T-helper 2 cell treated with Interferon-gamma antibody and Interleukin-4, amounts not matched to agents 100 ng/mL and 5 ng/mL, for 36 hours (primary cell): ENCODE data around the gene NRIP3. TPM values are rescaled to one million over a fixed set of nuclear protein-coding genes. Genes with fewer than 3 reads are reported as not detected.

Experiments
- intact Hi-C: fragments of 100-400 bp; cut with micrococcal nuclease; formaldehyde crosslinking; loops from one replicate; pipeline ENCODE4 v1.15.1; 2023
- total RNA-seq: library from RNA; stranded (reverse); gene quantifications from 2 replicates; pipeline ENCODE4 v1.2.3, GENCODE V29; 2022

NRIP3 gene
- 5.0 and 5.3 TPM in 2 replicates for total RNA-seq

DNA sequence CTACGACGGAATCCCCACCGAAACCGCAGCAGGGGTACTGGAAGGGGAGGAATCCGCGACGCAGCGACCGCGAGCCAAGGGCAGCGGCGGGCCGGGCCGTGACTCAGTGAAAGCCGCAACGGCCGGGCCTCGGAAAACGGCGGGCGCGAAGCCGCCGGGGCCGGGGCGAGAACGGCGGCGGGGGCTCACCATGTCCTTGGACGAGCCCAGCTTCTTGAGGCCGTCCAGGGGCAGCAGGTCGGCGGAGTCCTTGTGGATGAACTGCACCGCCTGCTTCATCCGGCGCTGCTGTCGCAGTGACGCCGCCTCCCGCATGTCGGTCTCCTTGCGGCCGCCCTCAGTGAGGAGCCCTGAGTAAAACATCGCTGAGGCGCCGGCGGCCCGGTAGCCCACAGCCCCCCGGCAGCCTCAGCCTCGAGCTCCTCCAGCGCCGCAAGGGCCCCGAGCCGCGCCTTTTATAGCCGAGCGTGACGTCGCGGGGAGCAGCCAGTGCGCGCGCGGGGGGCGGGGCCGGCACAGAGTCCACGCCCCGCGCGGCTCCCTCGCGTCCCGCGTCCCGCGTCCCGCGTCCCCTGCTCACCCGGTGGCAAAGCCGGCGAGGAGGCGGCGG lies at the start of gene NRIP3:
TSS of gene NRIP3 (minus strand) at position 429 of the 610 bp plus-strand sequence. CDS start at position 363, 66 bp downstream.
- intact Hi-C loops: loop anchor here (1.0 to 5.0 kb wide), 5 partner anchors 17 to 316 kb away; partner anchors contain the start of genes AKIP1 and TMEM9B

DNA sequence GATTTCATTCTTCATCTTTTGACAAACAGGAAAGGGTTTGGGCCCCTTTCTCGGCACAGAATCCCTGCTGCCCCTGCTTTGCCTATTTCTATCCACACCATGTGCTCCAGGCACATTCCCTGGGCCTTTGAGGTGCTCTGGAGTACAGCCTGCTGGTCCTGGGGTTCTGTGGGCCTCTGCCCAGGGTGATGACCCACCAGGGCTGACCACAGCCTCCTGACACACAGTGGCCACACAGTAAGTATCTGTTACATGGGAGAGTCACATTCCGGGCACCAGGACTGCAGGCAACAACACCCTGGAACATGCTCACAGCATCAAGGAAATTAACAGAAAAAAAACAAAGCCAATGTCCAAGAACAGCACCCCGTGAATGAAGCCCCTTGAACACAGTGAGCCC lies 48.5 kb upstream of the NRIP3 start:
- intact Hi-C loops: no loop called here

DNA sequence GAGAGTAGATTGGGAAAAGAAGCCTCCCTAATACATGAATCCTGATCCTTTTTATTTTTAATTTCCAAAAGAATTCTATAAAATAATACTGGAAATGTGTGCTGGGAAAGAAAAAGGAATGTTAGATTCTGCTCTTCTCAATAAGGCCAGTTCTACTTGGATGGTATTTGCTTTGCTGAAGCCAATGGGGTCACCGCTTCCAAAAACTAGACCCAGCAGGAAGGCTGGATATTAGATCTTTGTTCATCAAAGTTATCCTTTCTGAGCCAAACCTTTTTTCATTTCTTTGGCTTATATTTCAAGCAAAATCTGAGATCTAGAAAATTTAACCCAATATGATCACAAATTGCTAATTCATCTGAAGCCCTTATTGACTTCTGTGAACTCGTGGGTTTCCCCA lies 46.2 kb upstream of the NRIP3 start:
- intact Hi-C loops: no loop called here

DNA sequence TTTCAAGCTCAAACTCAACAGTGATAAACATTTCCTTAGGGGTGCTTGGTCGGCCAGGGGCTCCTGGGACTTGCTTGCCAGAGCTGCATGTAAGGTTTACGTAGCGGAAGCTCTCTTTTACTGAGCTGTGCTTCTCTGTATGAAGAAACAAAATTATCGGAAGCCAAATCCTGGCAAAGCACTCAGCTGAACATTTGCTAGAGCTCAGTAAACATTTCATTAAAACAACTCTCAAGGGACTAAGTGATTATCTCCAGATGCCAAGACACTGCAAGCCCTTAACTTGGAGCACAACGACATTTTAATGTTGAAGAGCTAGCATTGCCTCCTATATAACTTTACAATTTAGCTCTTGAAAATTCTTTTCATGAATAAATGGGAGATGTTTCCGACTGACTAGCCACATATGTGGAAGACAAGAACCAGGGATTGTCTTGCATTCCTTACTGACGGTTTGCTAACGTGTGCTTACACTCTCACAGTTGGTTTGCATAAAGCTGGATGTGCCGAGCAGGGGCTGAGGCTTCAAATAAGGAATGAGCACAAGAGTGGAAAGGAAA lies 44.2 kb upstream of the NRIP3 start:
- intact Hi-C loops: no loop called here

DNA sequence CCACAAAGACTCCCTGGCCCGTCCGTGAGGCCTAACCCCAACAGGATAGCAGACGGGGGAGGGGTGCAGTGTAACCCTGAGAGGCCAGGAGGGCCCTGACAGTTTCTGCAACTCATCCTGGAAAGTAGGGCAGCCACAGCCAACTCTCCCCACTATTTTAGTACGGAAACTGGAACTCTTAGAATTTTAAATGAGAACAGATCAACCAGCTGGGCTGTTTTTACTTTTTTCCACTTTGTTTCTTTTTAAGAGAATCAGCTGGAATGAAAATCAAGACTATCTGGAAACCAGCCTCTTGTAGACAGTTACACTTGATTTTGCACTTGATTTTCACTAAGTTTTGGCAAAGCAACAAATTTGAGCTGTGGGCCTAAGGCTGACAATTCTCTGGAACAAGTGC lies 42.7 kb upstream of the NRIP3 start:
- intact Hi-C loops: no loop called here

DNA sequence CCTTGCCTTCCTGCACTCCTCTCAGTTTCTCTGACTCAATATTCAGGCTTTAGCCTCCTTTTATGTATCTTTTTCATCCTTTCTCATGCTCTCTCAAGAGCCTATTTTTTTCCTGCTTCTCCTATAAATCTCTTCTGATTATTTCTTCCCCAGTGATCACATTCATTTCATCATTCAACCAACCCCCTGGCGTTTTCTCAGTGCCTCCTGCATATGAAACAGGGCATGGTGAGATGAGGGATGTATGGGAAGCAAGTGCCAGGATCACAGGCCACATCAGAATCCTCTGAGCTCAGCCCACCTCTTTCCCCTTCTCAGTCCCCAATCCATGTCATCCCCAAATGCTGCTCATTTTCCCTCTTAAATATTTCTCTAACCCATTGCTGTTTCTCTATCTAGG lies 38.7 kb upstream of the NRIP3 start:
- intact Hi-C loops: no loop called here

DNA sequence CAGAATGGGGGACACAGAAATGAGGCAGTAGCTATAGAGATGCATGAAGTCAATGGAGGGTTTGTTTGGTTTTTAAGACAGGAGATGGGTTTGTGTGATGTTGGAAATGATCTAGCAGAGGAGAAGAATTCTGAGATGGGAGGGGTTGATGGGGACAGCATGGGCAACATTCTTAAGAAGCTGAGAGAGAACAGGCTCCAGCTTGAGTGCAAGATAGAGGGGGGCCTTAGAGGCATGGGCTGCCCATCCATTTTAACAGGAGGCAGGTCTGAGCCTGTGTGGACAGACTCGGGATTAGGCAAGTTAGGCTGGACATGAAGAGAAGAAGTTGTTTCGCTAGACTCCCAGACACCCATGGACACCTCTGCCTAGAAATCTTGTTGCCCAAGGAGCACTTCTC lies 37.9 kb upstream of the NRIP3 start:
- intact Hi-C loops: no loop called here

DNA sequence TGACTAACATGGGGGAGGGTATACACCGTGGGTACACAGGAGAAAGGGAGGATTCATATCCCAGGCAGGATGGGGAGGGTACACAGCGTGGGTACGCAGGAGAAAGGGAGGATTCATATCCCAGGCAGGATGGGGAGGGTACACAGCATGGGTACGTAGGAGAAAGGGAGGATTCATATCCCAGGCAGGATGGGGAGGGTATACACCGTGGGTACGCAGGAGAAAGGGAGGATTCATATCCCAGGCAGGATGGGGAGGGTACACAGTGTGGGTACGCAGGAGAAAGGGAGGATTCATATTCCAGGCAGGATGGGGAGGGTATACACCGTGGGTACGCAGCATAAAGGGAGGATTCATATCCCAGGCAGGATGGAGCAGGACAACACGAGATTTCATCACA lies 36.6 kb upstream of the NRIP3 start:
- intact Hi-C loops: no loop called here

DNA sequence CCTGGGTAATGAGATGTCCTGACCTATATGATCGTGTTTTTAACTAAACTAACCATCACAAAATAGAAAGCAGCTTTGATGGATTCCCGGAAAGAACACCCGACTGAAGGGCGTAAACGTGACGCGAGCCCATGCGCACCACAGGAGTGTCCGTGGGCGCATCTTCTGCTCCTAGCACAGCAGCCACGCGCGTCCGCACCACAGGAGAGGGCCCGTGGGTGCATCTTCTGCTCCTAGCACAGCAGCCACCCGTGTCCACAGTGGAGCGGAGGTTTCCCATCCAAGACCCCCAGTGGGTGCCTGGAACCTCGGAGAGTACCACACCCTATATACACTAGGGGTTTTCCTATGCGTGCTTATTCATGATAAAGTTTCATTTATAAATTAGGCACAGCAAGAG lies 36.1 kb upstream of the NRIP3 start:
- intact Hi-C loops: no loop called here

DNA sequence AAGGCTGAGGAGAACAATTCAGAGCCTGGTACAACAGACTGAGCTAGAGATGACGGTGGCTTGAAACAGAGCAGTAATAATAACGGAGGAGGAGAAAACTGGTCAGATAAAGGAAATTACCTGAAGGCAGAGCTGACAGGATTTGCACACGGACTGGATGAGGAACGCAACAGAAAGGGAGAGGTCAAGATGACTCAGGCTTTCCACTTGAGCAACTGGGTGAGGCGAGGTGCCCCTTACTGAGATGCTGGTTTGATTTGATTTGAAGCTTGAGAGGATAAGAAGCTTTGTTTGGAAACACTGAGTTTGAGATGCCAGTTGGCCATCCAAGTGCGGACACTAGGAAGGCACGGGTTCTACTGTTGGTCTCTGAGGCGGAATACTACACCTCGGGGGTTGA lies 35.4 kb upstream of the NRIP3 start:
- intact Hi-C loops: no loop called here

DNA sequence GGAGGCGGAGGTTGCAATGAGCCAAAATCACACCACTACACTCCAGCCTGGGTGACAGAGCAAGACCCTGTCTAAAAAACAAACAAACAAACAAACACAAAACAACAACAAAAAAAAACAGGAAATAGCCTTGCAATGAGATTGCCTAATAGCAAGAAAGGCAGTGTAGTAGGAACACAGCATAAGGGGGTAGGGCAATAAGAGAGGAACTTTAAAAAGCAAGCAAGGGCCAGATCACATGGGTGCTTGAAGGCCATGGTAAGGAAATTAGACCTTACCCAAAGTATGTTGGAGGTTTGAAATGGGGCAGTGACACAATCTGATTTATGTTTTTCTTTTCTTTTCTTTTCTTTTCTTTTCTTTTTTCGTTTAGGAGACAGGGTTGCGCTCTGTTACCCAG lies 34.7 kb upstream of the NRIP3 start:
- intact Hi-C loops: no loop called here

DNA sequence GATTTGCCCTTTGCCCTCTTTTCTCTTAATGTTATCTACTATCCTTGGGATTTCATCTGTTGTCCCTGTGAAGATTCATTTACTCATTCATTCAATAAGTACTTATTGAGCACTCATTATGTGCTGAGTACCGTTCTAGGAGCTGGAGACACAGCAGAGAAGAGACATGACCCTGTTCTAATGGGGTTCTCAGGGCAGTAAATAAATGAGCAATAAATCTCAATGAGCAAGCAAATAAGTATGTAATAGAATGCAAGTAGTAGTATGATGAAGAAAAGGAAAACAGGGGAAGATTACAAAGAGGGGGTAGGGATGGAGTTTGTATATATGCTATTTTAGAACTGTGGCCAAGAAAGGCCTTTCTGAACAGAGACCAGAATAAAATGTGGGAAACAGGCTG lies 34.2 kb upstream of the NRIP3 start:
- intact Hi-C loops: no loop called here

DNA sequence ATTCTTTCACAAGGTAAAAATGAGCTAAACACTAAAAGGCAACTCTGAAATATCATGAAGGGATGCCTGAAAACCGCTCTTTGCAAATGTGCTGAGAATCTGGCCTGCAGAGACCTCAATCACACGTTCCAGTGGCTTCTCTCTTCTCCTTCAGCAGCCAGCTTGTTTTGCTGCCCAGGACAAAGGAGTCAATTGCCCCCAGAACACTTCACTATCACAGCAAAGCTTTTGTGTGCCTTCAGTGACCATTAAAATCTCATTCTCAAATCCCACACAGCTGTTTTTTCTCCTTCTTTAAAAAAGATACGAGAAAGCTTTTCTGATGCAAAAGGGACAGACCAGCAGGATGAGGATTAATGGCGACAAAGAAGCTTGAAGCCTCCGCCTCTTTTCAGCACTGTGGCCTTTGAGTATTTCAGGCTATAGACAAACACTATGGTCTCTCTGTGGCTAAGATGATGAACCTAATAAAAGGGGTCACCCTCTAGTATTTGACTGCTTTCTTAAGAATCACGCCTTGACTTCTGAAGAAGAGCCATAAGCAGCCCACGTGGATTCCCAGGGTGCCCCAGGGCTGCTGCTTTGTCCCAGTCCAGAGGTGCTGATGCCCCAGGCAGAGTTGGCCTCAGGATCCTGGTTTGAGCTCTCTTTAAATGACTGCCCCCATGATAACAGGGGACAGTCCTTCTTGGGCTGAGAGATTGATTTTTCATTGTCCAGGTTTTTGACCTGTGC lies 33.4 kb upstream of the NRIP3 start:
- intact Hi-C loops: no loop called here

DNA sequence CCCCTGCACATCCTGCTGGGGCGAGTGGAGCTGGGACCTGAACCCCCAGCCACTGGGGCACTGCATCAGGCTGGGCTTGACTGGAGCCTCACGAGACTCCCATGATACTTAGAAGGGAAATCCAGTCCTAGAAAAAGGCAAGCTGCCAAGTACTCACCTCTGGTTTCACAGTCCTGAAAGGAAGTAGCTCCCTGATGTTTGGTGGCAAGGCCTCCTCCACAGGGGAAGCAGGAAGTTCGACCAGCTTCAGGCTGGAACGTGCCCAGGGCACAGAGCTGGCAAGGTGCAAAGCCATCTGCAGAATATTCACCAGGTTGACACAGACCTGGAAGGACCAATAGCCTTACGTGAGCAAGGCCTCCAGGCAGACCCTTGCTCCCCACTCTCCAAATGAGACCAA lies 26.8 kb upstream of the NRIP3 start:
- intact Hi-C loops: no loop called here

DNA sequence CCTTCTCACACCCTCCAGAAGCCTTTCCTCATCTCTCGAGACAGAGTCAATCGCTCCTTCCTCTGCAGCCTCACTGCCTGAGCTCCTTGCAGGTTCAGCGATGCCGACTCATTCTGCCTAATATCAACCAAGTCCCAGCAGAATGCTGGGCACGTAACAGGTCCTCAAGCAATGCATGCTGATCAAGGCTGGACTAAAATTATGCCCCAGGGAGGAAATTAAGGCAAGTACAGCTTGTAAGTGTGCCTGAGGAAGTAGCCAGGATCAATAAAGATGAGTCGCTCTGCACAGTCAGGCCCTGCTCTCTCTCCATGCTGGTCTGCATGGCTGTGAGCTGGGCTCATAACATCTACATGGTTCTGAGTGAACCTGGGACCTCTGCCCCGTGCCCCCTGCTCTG lies 25.6 kb upstream of the NRIP3 start:
- intact Hi-C loops: no loop called here

DNA sequence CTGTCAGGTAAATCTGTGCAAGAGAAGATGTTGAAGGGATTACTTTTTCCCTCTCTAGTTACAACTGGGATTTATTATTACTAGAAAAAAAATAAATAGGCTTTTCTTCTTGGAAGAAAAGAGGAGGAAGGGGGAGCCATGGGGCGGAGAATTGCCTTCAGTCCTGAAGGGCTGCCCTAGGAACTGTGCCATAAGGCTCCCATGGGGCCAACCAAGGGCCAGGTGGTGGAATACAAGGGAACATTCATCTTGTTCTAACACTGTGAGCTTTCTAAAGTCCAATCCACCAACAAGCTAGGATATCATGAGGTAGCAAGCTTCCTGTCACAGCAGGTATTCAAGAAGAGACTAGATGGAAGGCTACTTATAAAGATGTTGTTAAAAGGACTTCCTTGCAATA lies 24.8 kb upstream of the NRIP3 start:
- intact Hi-C loops: no loop called here

DNA sequence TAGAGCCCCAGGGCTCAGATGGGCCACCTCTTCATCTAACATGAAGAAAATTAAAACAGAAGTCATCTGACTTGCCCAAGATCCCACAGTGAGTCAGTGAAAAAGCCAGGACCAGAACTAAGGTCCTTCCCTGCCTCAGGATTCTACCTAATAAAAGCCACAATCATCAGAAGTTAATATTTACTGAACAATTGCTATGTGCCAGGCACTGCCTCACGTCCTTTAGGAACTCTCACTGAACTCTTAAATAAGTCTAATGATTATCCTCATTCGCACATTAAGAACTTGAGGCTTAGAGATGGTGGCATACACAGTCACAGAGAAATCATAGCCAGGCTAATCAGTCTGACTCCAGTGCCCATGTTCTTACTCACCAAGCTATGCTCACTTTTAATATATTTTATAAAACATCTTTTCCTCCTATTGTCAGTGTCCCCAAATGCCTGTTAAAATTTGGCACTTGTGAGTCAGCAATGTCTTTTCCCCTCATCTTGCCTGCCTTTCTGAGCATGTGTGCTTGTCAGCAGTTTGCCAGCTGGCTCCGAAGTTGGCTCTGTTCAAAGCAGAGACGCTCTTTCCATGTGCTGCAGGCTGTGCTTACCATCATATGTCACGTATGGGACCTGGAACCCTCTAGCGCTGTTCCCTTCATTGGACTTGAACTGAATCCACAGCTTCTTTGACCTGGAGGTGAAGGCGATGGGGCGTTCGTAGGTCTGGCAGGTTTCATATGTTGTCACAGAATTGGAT lies 21.5 kb upstream of the NRIP3 start:
- intact Hi-C loops: no loop called here

DNA sequence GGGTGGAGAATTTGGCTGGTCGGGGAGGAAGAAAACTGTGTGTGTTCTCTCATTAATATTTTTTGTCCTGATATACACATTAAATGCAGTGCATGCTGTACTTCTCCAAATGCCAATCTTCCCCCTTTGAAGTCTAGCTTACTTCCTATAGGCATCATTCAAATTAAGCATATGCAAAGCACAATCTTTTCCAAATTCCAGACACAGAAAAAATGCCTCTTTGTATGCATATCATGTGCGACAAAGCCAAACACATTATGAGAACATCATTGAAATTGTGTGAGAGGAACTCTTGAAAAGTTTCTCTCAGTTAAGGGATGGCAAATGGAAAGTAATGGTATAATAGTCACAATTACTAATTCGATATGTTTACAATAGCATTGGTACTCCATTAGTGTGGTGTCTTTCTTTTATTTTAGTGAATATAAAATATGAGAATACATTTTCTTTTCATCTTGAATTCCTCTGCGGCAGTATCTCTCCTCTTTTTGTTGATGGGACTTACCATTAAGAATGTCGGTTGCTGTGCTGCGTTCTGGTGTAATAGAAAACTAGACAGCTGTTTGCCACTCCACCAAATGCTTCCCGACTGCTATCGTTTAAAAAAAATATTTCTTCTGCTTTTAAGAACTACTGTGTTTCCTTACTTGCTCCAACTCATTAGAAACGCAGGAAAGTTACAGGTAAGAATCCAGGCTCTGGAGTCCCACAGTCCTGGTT lies 19.3 kb upstream of the NRIP3 start:
- intact Hi-C loops: no loop called here

DNA sequence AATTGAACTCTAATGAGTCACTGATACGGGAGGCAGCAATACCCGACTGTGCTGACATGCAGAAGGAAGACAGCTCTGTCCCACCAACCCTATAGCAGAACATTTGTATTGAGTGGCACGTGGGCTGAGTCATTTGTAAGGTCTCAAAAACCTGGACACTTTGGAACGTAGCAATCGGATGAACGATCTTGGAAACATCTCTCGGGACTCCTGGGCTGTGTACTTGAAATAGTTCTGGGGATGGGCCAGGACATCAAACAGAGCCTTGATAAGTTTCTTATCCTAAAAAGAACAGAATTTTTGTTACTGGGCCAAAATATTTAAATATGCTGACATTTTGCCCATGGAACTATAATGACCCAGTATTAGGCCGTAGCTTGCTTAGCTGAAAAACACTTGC lies 17.1 kb upstream of the NRIP3 start:
- intact Hi-C loops: no loop called here

DNA sequence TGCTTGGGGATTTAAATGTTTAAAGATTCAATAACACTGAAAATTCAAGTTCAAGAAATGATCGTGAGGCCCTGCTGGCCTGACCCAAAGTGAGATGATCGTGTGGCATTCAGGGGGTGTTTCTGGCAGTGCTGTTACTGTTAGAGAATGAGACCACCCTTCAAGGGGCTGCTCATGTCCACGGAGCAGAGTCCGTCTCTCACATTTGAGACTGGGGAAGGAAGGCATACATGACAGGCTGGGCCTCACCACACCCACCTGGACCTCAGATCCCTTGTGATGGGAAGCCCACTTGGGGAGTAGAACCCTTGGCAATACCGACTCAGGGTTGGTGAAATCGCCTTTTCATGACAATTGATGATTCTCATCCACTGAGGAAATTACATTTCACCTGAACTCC lies 16.1 kb upstream of the NRIP3 start:
- intact Hi-C loops: loop anchor here (5.0 kb wide), 1 partner anchor 42 kb away; no protein-coding TSS in a partner anchor

DNA sequence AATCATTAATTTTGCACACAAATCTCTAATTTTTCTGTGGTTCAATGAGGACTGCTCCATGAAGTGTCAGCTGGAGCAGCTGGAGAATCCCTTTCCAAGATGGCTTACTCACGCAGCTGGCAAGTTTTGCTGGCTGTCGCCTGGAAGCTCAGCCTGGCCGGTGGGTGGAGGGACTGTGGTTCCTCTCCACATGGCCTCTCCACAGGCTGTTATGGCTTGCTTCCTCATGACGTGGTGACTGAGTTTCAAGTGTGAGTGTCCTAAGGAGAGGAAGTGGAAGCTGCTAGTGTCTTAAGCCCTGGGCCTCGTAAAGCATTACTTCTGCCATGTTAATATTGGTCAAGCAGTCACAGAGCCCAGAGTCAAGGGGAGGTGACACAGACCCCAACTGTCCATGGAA lies 14.0 kb upstream of the NRIP3 start:
- intact Hi-C loops: loop anchor here (1.0 to 5.0 kb wide), 2 partner anchors 45 to 489 kb away; no protein-coding TSS in a partner anchor
